GM12891 (cell line): ENCODE results near the gene TMC1.

ENCODE experiments used
- PAX5 ChIP-seq: IDR thresholded peaks from 2 replicates; pipeline ENCODE4 v1.6.1; 2011; ENCODE audit warnings: low read length, moderate library complexity, mild to moderate bottlenecking; ENCODE audit not compliant: insufficient read depth, severe bottlenecking
- POLR2A ChIP-seq: IDR thresholded peaks from 2 replicates; pipeline ENCODE4 v1.6.1; 2011; ENCODE audit warnings: low read depth, low read length, control low read depth
- POLR2AphosphoS5 ChIP-seq: IDR thresholded peaks from 2 replicates; pipeline ENCODE4 v1.6.1; 2011; ENCODE audit warnings: low read depth, low read length, control low read depth
- TAF1 ChIP-seq: IDR thresholded peaks from 2 replicates; pipeline ENCODE4 v1.6.1; 2011; ENCODE audit warnings: low read depth, low read length, control low read depth

DNA sequence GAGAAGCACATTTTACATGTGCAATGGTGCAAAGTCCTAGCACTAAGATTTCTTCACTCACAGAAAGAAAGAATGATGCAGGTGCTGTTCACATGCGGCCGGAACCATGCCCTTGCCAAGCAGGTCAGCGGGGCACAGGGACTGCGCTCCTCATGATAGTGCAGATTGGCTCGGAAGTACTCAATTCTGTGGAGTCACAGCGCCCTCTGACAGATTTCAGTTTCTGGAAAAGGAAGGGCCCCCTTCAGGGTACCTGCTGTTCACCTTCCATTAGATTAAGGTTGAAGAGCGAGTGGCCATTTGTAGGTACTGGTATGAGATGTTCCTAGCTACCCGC lies 75.7 kb downstream of the TMC1 start:
- TF ChIP-seq POLR2A (no peak), POLR2AphosphoS5 (no peak), TAF1 (no peak), PAX5 (no peak)
